CD4-positive, alpha-beta T cell treated with Interferon gamma for 1 hour (primary cell): ENCODE measurements around the gene SCAMP1.
"Not testable (repeated sequence)": the region's sequence is repeated elsewhere in the genome, so short reads cannot be mapped to it uniquely, and the experiment has no call there.

Experiments
- DNase-seq: peaks from one replicate; pipeline ENCODE4 v3.0.0-alpha.2; 2020

Gene SCAMP1

DNA sequence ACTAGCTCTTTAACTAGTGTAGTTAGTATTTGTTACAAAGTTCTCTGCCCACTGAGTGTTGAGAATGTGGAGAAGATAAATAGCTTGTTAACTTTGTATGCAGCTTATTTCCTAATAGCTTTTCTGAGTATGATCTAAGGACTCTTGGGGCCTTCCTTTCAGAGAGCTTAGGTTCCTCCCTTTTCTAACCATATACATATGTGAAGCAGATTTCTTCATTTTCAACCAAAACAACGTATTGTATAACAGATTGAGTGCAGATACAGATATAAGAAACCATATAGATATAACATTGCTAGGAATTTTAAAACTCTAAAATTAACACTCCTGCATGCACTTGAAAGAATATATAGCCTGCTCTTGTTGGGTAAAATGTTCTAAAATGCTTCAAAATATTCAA is 70.4 kb downstream of the SCAMP1 start:
- DNase-seq = no peak

DNA sequence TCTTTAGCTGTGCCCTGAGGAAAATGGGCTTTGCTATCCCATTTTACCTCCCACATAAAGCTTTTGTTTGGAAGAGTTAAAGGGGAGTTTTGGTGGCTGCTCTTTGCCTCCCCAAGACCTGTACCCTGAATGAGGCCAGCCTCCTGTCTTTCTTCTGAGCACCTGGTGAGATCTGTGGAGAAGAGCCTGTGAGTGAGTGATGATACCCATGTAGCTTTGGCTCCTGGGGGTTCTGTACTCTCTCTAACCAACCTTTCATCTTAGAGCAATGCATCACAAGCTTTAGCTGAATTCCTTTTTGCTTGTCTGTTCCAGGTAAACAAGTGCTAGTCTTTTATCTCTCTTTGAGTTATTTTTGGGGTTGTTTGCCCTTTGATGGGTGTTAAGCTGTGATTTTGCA is 73.6 kb downstream of the SCAMP1 start:
- DNase-seq = no peak

DNA sequence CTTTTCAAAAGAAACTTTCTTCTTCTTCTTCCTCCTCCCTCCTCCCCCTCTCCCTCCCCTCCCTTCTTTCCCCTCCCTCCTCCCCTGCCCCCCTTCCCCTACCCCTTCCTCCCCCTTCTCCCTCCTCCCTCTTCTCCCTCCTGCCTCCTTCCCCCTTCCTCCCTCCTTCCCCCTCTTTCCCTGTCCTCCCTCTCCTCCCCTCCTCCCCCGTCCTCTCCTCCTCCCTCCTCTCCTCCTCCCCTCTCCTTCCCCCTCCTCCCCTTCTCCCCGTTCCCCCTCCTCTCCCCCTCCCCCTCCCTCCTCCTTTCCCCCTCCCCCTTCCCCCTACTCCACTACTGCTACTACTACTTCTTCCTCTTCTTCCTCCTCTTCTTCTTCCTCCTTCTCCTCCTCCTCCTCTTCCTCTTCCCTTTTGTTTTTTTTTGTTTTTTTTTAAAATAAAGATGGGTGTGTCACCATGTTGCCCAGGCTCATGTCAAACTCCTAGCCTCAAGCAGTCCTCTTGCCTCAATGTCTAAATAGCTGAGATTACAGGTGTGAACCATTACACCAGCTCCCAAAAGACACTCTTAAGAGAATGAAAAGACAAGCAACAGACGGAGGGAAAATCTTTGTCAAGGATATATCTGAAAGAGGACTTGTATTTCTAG is 87.5 kb downstream of the SCAMP1 start:
- DNase-seq = no peak

DNA sequence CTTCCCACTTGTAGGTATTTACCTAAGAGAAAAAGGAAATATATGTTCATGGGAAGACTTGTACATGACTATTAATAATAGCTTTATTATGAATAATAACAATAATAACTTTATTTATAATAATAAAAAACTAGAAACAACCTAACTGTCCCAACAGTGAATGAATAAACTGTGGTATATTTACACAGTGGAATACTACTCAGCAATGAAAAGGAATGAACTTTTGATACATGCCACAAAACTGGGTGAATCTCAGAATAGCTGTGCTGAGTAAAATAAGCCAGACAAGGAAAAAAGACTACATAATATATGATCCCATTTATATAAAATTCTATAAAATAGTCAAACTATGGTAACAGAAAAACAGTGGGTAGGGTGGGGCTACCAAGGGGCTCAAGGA is 88.7 kb downstream of the SCAMP1 start:
- DNase-seq = no peak

DNA sequence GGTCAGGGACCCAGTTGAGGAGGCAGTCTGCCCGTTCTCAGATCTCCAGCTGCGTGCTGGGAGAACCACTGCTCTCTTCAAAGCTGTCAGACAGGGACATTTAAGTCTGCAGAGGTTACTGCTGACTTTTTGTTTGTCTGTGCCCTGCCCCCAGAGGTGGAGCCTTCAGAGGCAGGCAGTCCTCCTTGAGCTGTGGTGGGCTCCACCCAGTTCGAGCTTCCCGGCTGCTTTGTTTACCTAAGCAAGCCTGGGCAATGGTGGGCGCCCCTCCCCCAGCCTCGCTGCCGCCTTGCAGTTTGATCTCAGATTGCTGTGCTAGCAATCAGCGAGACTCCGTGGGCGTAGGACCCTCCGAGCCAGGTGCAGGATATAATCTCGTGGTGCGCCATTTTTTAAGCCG is 97.1 kb downstream of the SCAMP1 start:
- DNase-seq = not testable (repeated sequence)

DNA sequence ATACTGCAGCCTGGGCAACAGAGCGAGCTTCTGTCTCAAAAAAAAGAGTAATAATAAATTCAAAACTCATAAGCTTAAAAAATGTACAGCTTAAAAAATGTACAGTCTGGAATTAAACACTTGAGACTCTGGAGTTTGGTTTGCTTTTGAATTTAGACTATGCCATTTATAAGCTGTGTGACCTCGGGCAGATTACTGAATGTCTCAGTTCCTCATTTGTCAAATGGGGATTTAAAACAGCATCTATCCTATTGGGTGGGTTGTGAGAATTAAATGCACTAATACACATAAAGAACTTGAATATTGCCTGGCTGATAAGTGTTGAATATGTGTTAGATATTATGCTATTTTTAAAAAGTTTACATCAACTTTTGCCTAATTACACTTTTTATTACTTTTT is 98.4 kb downstream of the SCAMP1 start:
- DNase-seq = no peak

DNA sequence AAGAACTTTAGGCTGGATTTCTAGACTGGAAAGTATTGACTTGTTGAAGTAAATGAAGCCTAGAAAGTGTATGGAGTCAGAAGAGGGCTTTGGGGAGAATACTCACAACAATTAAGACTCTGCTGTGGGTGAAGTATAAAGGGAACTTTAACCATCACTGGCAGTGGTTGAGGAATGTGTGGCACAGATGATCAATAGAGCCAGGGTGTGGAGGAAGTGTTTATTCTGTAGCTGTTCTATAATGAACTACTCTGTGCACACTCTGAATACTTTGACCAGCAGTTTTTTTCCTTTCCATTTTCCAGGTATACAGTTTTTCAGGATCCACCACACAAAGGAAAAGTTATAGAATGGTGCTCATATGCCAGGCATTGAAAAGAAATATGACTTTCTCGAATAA is 106.7 kb downstream of the SCAMP1 start:
- DNase-seq = no peak

DNA sequence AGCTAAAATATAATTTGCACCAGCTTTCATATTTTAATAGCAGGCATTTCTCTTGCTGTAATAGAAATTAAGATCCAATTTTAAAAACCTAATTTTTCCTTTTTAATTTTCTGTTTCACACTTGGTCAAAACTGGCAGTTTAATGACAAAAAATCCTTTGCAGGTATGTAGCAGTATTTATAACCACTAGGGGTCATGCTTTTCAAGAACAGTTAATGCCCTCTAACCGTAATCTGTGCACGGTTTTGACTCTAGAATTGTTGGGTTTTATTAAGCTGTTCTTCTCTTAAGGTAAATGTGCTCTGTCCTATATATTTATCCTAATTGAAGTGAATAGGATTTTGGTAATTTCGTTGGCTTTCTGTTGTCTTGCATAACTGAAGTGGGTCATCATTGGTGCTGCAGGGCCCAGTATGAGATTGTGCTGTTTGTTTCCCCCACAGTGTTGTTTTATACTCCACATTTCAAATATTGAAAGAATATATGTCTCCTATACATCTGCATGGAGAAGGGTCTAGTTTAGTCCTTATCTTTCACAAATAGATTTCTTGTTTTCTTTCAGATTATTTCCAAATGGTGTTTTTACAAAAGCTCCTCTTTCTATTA is 107.4 kb downstream of the SCAMP1 start:
- no peak for DNase-seq

DNA sequence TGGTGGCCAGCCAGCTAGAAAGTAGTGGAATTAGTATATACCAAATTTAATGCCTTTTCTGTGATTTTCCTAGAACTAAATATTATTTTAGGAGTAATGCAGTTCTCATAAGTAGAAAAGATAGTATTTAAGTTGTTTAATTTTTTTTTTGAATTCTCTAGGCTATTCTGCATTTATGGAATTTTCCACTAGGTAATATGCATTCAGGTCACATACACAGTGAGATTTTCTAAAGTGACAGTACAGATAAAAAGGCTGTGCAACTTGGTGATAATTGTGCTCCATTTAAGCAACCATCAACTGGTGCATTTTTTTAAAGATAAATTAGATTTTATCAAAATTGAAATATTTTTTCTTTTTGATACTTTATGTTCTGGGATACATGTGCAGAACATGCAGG is 111.5 kb downstream of the SCAMP1 start:
- DNase-seq = no peak

DNA sequence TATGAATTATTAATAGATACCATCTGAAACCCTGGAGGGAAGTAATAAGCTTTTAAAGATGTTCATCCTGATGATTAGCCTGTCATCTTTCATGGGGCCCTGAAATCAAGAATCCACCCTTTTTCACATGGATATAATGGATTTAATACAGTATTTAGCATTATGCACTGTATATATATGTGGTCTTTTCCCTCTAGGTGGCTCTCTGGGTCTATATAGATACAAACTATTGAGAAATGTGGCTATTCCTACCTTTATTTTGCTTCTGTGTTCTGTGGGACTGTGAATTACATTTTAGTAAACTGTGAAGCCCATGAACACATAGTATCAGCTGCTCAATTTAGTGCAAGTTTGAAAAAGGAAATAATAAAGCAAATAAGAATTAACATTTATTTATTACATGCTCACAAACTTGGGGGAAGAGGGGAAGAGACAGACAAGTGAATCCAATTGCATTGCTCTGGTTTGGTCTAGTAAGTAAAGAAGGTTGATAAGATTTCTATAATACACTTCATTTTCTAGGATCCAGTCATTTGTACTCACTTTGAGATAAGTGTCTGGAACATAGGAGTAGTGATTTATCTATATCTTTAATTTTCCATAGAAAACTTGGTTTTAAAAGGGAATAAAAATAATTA is 112.2 kb downstream of the SCAMP1 start:
- DNase-seq = no peak

DNA sequence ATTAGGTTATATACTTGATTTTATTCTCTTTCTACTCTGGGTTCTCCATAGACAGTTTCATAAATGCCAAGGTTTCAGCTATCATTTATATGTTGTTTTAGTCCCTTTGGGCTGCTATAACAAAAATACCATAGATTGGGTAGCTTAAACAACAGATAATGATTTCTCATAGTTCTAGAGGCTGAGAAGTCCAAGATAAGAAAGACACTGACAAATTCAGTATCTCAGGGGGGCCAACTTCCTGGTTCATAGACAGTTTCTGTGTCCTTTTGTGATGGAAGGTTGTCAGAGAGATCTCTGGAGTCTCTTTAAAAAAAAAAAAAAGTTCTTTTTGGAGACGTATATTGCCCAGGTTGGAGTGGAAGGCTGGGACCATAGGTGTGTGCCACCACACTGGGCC is 113.3 kb downstream of the SCAMP1 start:
- no peak for DNase-seq

DNA sequence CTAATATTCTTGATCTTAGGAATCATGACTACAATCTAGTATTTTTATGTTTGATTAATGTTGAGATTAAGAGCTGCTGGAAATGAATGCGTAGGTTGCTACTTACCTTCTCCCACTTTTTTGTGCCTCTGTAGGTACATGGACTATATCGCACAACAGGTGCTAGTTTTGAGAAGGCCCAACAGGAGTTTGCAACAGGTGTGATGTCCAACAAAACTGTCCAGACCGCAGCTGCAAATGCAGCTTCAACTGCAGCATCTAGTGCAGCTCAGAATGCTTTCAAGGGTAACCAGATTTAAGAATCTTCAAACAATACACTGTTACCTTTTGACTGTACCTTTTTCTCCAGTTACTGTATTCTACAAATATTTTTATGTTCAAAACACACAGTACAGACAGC is 115.0 kb downstream of the SCAMP1 start:
- no peak for DNase-seq

DNA sequence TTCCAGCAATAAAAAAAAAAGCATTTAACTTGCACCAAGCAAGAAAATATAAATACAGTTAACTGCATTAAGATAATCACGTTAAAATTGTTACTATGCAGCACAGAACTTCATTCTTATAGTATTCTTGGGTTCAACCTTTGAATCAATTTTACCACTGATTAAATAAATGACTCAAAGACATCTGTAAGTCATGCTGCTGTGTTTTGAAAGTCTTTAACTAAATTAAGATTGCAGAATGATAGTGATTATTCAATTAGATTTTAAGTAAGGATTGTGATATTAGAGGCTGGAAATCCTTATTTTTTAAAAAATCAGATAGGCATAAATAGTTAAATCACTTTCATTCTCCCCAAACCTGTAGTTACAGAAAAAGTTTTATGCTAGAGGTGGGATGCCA is 116.4 kb downstream of the SCAMP1 start:
- DNase-seq = no peak

DNA sequence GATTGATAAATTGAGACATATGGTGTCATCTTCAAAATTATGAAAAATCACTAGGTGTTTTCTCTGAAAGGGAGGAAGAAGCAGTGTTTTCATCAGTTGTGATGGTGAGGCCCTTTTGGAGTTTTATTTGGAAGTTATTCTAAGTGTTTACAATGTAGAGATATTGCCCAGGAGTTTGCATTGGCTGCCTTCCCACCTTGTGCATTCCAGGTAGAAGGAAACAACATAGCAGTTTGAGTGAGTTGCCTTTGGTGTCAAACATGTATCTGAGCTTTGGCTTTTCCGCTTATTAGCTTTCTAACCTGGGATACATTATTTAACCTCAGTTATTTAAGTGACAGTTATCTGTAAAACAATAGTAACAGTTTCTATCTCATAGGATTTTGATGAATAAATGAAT is 122.5 kb downstream of the SCAMP1 start:
- no peak for DNase-seq

DNA sequence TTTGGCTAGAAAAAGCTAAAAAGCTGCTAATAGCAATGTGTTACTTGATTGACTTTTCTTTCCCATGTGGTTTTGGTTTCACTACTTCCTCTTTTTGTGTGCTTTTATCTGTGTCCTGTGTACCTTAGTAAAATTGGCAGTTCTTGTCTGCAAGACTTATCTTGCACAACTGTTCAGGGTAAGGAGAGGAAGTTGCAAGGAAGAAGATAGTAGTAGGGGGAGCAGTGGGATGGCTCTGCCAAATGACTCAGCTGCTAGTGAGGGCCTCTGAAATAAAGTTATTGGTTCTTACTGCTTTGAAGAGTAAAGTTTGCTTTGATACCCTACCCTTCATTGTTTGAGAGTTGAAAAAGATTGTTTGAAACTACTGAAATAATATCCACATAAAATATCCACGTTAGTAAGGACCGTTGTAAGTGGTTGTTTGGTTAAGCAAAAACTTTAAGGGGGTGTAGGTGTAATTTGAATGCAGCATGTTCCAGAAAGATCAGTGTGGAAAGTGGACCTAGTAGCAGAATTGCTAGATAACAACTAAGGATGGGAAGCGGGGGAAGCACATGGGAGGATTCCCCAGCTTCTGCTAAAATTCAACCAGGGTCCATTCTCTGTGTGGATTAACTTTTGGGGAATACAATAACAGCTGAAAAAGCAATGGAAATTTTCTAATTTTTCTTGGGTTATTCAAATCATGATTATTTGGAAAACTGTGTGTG is 123.5 kb downstream of the SCAMP1 start:
- peak; percentile 24 for DNase-seq

DNA sequence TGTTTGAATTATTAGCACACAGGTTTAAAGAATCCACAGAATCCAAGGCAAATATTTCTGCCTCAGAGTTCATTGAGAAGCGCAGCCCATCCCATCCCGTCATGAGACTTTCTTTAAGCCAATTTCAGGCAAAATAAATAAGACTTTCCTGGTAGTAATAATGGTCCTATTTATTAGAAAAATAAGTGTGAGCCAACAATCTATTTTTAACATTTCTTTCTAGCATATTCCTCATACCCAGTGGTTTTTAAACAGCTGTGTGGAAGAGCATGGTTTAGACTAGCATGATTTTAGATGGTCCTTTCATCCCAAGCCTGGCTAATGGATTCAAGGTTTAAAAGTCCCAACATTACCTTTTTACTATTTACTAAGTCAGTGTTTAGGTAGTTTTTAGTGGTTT is 125.8 kb downstream of the SCAMP1 start:
- DNase-seq = no peak

DNA sequence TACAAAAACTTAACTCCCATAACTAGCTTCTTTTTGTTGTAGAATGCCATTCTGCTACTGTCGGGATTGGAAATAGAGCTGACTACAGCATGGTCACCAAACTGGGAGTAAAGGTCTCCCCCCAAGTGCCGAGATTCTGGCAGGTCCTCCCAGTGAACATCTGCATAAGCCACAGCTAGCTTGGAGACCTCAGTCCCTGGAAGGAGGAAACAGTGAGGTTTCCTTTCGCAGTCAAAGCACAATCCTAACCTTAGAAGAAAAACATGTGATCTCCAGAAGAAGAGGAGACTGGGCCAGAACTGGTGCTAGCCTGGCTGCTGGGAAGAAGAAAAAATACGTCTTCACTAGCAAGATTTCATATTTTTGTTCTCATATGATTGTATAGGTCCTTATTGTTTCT is 127.4 kb downstream of the SCAMP1 start:
- DNase-seq = no peak

DNA sequence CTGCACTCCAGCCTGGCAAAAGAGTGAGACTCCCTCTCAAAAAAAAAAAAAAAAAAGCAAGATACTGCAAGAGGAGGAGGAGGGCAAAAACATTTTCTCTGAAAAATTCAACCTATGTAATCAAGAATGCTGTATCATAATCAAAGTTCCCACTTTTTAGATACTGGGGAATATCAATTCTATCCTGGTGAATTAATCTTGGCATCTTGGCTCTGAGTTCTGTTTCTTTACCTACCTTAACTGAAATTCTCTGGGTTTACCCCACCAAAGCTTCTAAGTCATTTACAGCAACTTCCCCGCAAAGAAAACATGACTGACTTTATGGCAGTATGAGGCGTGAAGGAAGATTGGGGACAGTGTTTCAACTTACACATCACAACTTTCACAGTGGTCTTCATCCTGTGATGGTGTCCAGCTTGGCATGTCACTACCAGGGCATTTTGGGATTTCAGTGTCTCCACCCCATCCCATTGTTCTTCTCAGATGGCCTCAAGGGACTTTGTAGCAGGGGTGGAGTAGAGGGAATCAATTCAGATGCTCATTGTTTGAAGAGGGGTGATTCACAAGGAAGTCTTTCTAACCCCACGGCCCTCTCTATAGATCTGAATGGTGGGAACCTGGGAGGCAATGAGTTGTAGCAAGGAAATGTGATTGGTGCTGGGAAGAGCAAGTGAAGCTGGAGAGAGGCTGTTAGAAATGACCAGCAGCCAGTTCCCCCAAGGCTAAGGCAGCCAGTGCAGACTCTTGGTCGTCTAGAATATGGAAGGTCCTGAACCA is 130.5 kb downstream of the SCAMP1 start:
- no peak for DNase-seq

DNA sequence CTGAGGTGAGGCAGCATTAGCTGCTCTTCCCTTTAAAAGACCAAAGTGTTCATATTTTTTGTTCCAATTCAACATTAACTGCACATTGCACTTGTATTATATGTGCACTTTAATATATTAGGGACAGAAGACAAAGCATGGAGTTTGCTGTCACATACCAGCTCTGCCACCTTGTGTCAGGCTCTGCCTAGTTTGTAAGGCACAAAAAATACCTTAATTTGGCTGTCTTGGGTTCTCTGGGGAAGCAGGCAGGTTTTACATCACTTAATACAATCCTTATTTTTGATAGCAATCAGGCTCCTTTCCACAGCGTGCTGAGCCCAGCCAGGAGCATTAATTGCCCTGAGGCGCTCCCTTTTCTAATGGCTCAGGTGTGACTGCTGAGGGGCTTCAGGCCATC is 131.8 kb downstream of the SCAMP1 start:
- DNase-seq = no peak

DNA sequence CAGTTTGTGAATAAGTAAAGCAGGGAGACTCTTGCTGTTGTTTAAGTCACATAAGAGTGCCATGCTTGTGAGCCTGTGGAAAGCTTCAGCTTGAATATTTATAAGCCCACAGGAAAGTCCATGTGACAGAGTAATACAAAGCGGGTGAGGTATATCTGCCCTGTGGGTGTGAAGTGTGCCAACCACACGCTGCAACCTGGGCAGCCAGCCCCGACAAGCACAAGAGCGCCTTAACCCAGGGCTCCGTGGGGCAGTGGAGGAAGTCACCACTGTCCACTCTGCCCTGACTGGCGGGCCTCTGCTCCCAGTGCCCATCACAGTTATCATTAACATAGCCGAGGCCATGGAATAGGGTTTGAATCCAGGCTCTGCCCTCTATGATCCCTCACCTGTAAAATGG is 132.2 kb downstream of the SCAMP1 start:
- DNase-seq = no peak

DNA sequence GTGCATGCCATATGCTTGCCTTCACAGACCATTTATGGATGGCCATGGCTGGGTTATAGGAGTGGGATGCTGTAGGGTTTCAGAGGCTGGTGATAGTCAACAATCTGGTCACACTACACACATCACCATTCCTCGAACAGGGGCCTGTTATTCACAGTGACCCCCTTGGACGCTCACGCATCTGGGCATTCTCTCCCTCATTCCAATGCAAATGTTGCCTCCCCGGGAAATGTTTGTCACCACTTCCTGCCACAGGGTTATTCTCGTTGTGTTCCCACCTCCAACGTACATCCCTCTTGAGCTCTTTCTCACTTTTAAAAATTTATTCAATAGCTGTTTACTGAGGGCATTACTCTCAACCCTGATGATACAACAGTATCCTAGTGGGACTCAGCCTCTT is 135.4 kb downstream of the SCAMP1 start:
- no peak for DNase-seq

DNA sequence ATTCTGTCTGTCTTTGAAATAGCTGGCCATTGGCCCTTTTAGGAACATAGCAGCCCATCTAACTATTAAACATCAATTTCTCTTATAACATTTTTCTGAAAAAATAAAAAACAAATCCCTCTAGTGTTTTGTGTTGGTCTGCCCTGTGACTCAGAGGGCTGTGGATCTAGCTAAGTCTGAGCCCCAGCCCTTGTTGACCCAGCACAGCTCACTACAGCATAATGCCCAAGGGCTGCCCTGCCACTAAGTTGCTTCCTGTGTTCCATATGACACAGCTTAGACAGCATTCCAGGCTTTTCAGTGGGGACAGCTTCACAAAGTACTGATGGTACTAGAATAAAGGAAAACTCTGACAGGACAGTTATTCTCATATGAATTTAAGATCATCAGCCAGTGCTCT is 136.0 kb downstream of the SCAMP1 start:
- DNase-seq = no peak
